ENCODE results near the gene STRN4. TPM values are rescaled to one million over a fixed set of nuclear protein-coding genes. Genes with fewer than 3 reads are reported as not detected.
"Not testable (repeated sequence)": the region's sequence is repeated elsewhere in the genome, so short reads cannot be mapped to it uniquely, and the experiment has no call there.

The STRN4 gene
- total and polyA plus RNA-seq, 5 donors = 39.3 to 69.8 (median 49.7) TPM

GRCh38 chr19:46716672-46717033, 29.6 kb downstream of the STRN4 start:
- WGBS = under 1% methylated on average over 20 of the region's 20 CpGs
- ATAC-seq (no peak), DNase-seq (no peak)
- H3K4me1 ChIP-seq (ENCODE audit: control insufficient read depth, insufficient read depth, low read length) = no peaks in the 10 kb centered on the region
- peak overlapping the region; percentile 95 for H3K4me3 ChIP-seq (ENCODE audit: low read length)
- H3K27me3 ChIP-seq (ENCODE audit: control insufficient read depth, insufficient read depth) = no peaks in the 10 kb centered on the region
- intact Hi-C loops (cut with DNase I) = no loop called here
- H3K9me3 ChIP-seq (ENCODE audit: control insufficient read depth, low read length) = no peaks in the 10 kb centered on the region
- H3K27ac ChIP-seq (ENCODE audit: low read length) = peak overlapping the region; percentile 64

- H3K27ac ChIP-seq (ENCODE audit: low read length) = peak overlapping the region; percentile 64
Observed at GRCh38 chr19:46715975-46716671, 30.1 kb downstream of the STRN4 start.

GRCh38 chr19:46715620-46715974, 30.7 kb downstream of the STRN4 start:
- Histone ChIP-seq H3K4me3 (ENCODE audit: low read length) (peak overlapping the region; percentile 95), H3K4me1 (ENCODE audit: control insufficient read depth, insufficient read depth, low read length) (no peaks in the 10 kb centered on the region), H3K9me3 (ENCODE audit: control insufficient read depth, low read length) (no peaks in the 10 kb centered on the region), H3K27me3 (ENCODE audit: control insufficient read depth, insufficient read depth) (no peaks in the 10 kb centered on the region), H3K27ac (ENCODE audit: low read length) (peak overlapping the region; percentile 1)
- intact Hi-C loops (cut with DNase I) = no loop called here
- ATAC-seq (no peak), DNase-seq (peak in 2 of 3 donors; percentile 51 to 61)
- WGBS = 26% methylated on average over 8 of the region's 8 CpGs

More at GRCh38 chr19:46715975-46716671, 30.1 kb downstream of the STRN4 start:
- ATAC-seq (no peak), DNase-seq (peak in 2 of 3 donors; percentile 62 to 68)
- no peaks in the 10 kb centered on the region for H3K9me3 ChIP-seq (ENCODE audit: control insufficient read depth, low read length)
- H3K4me3 ChIP-seq (ENCODE audit: low read length) = peak overlapping the region; percentile 95
- WGBS = 2% methylated on average over 42 of the region's 42 CpGs
- intact Hi-C loops (cut with DNase I) = no loop called here
- H3K27me3 ChIP-seq (ENCODE audit: control insufficient read depth, insufficient read depth) = no peaks in the 10 kb centered on the region
- H3K4me1 ChIP-seq (ENCODE audit: control insufficient read depth, insufficient read depth, low read length) = no peaks in the 10 kb centered on the region

- ATAC-seq (peak in 1 of 2 donors; percentile 1), DNase-seq (no peak)
- Histone ChIP-seq H3K27ac (ENCODE audit: low read length) (peak overlapping the region; percentile 95), H3K9me3 (ENCODE audit: control insufficient read depth, low read length) (no peaks in the 10 kb centered on the region), H3K4me1 (ENCODE audit: control insufficient read depth, insufficient read depth, low read length) (no peaks in the 10 kb centered on the region), H3K27me3 (ENCODE audit: control insufficient read depth, insufficient read depth) (no peaks in the 10 kb centered on the region), H3K4me3 (ENCODE audit: low read length) (peak overlapping the region; percentile 71)
- intact Hi-C loops (cut with DNase I) = no loop called here
- 7% methylated on average over 12 of the region's 12 CpGs for WGBS
Observed at GRCh38 chr19:46714444-46715106, 31.7 kb downstream of the STRN4 start.

- ATAC-seq (peak; percentile 80 to 85), DNase-seq (peak; percentile 94 to 97 (median 96))
- Histone ChIP-seq H3K27ac (ENCODE audit: low read length) (peak overlapping the region; percentile 31), H3K4me3 (ENCODE audit: low read length) (peak overlapping the region; percentile 71), H3K4me1 (ENCODE audit: control insufficient read depth, insufficient read depth, low read length) (no peaks in the 10 kb centered on the region), H3K9me3 (ENCODE audit: control insufficient read depth, low read length) (no peaks in the 10 kb centered on the region), H3K27me3 (ENCODE audit: control insufficient read depth, insufficient read depth) (no peaks in the 10 kb centered on the region)
- under 1% methylated on average over 39 of the region's 39 CpGs for WGBS
- intact Hi-C loops (cut with DNase I) = no loop called here
Observed at GRCh38 chr19:46713781-46714443, 32.3 kb downstream of the STRN4 start.

GRCh38 chr19:46712768-46713338, 33.4 kb downstream of the STRN4 start:
- H3K27me3 ChIP-seq (ENCODE audit: control insufficient read depth, insufficient read depth); ATAC-seq; H3K4me3 ChIP-seq (ENCODE audit: low read length); intact Hi-C loops (cut with DNase I); H3K4me1 ChIP-seq (ENCODE audit: control insufficient read depth, insufficient read depth, low read length); H3K9me3 ChIP-seq (ENCODE audit: control insufficient read depth, low read length); H3K27ac ChIP-seq (ENCODE audit: low read length): not testable (repeated sequence)
- 79% methylated on average over 6 of the region's 6 CpGs for WGBS
- DNase-seq = peak in 1 of 3 donors; percentile 1

- Histone ChIP-seq H3K27ac (ENCODE audit: low read length) (no peak overlapping the region), H3K4me3 (ENCODE audit: low read length) (no peak overlapping the region), H3K4me1 (ENCODE audit: control insufficient read depth, insufficient read depth, low read length) (no peaks in the 10 kb centered on the region), H3K27me3 (ENCODE audit: control insufficient read depth, insufficient read depth) (no peaks in the 10 kb centered on the region), H3K9me3 (ENCODE audit: control insufficient read depth, low read length) (no peaks in the 10 kb centered on the region)
- DNase-seq (peak in 1 of 3 donors; percentile 54), ATAC-seq (no peak)
- WGBS = 82% methylated on average over 25 of the region's 25 CpGs
- intact Hi-C loops (cut with DNase I) = no loop called here
Observed at GRCh38 chr19:46710687-46711086, 35.6 kb downstream of the STRN4 start.

- H3K4me1 ChIP-seq (ENCODE audit: control insufficient read depth, insufficient read depth, low read length) = no peaks in the 10 kb centered on the region
- no peaks in the 10 kb centered on the region for H3K27me3 ChIP-seq (ENCODE audit: control insufficient read depth, insufficient read depth)
- no peak overlapping the region for H3K4me3 ChIP-seq (ENCODE audit: low read length)
- H3K27ac ChIP-seq (ENCODE audit: low read length) = no peak overlapping the region
- ATAC-seq (peak; percentile 70 to 75), DNase-seq (peak; percentile 70 to 92 (median 92))
- 33% methylated on average over 21 of the region's 21 CpGs for WGBS
- no peaks in the 10 kb centered on the region for H3K9me3 ChIP-seq (ENCODE audit: control insufficient read depth, low read length)
- intact Hi-C loops (cut with DNase I) = no loop called here
Observed at GRCh38 chr19:46704379-46705076, 41.7 kb downstream of the STRN4 start.

- no peaks in the 10 kb centered on the region for H3K9me3 ChIP-seq (ENCODE audit: control insufficient read depth, low read length)
- intact Hi-C loops (cut with DNase I) = no loop called here
- ATAC-seq = no peak
- no peaks in the 10 kb centered on the region for H3K27me3 ChIP-seq (ENCODE audit: control insufficient read depth, insufficient read depth)
- H3K4me3 ChIP-seq (ENCODE audit: low read length) = no peak overlapping the region
- no peak for DNase-seq
- no peaks in the 10 kb centered on the region for H3K4me1 ChIP-seq (ENCODE audit: control insufficient read depth, insufficient read depth, low read length)
- WGBS = 86% methylated on average over 13 of the region's 13 CpGs
- no peak overlapping the region for H3K27ac ChIP-seq (ENCODE audit: low read length)
Observed at GRCh38 chr19:46700704-46701103, 45.5 kb downstream of the STRN4 start.

GRCh38 chr19:46698395-46699321, 47.6 kb downstream of the STRN4 start:
- Histone ChIP-seq H3K4me1 (ENCODE audit: control insufficient read depth, insufficient read depth, low read length) (no peaks in the 10 kb centered on the region), H3K27me3 (ENCODE audit: control insufficient read depth, insufficient read depth) (no peaks in the 10 kb centered on the region), H3K27ac (ENCODE audit: low read length) (no peak overlapping the region), H3K9me3 (ENCODE audit: control insufficient read depth, low read length) (no peaks in the 10 kb centered on the region), H3K4me3 (ENCODE audit: low read length) (no peak overlapping the region)
- intact Hi-C loops (cut with DNase I) = no loop called here
- WGBS = 94% methylated on average over 11 of the region's 11 CpGs
- ATAC-seq (no peak), DNase-seq (no peak)

Measured in right cardiac atrium (tissue), 5 donors.